Stimulated activated CD4-positive, alpha-beta T cell treated with anti-CD3 and anti-CD28 coated beads, TNF-alpha, amount 100 ng/mL, for 4 hours (primary cell): ENCODE data around the gene TMTC1.
"Not testable (repeated sequence)": the region's sequence is repeated elsewhere in the genome, so short reads cannot be mapped to it uniquely, and the experiment has no call there.

ENCODE experiments used
- DNase-seq, 3 experiments: peaks; one replicate each; pipeline ENCODE4 v3.0.0-alpha.2; 2020; ENCODE audit warnings: low read depth in 3 of 3

Gene TMTC1

DNA sequence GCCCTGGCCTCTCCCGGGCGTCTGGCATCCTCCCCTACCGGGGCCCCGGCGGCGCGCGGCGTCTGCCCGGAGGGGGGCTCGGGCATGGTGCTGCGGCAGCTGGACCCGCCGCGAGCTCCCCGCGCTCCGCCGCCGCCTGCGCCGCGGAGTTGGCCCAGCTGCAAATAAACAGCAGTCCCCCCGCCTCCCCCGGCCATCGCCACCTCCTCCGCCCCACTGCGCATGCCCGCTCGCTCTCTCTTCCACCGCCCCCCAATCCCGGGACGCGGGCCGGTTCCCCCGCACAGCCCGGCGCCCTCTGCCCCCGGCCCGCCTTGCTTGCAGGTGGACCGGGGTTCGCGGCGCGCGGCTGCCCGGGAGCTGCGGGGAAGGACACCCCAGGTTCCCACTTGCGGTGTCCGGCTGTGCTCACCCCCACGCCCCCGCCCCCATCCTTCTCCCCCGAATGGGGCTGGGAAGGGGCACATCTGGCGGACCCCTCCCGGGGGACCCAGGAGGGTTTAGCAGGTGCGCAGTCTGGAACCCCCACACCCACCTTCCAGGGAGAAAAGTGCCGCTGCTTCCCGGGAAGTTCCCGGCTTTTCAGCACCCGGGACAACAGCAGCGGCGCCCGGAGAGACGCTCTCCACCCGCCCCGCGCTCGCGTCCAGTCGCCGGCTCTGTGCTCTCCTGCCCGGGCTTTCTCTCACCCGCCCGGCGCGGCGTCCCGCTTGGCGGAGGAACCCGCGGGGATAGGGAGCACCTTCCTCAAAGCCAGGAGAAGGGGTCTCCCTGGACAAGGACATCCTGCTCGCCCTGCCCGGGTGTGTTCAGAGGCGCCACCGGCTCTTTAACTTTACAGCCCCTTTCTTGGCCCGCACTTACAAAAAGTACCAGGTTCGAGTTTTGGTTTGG is at the start of gene TMTC1:
Gene TMTC1 (minus strand): TSS at position 170 of the 894 bp plus-strand sequence. CDS start 191 bp downstream, outside the sequence.
- no peak for DNase-seq

DNA sequence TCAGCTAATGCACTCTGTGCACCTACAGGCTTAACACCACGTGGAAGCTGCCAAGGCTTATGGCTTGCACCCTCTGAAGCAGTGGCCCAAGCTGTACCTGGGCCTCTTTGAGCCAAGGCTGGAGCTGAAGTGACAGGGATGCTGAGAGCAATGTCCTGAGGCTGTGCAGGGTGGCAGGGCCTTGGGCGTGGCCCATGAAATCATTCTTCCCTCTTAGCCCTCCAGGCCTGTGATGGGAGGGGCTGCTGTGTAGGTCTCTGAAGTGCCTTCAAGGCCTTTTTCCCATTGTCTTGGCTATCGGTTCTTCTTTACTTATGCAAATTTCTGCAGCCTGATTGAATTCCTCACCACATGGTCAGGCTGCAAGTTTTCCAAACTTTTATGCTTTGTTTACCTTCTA is 47.4 kb upstream of the TMTC1 start:
- no peak for DNase-seq

DNA sequence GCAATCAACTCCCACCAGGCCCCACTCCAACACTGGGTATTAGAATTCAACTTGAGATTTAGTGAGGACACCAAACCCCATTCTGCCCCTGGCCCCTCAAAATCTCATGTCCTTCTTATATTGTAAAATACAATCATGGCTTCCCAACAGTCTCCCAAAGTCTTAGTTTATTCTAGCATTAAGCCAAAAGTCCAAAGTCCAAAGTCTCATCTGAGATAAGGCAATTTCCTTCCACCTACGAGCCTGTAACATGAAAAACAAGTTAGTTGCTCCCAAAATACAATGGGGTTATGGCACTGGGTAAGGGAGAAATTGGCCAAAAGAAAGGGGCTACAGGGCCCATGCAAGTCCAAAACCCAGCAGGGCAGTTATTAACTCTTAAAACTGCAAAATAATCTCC is 46.6 kb upstream of the TMTC1 start:
- no peak for DNase-seq

DNA sequence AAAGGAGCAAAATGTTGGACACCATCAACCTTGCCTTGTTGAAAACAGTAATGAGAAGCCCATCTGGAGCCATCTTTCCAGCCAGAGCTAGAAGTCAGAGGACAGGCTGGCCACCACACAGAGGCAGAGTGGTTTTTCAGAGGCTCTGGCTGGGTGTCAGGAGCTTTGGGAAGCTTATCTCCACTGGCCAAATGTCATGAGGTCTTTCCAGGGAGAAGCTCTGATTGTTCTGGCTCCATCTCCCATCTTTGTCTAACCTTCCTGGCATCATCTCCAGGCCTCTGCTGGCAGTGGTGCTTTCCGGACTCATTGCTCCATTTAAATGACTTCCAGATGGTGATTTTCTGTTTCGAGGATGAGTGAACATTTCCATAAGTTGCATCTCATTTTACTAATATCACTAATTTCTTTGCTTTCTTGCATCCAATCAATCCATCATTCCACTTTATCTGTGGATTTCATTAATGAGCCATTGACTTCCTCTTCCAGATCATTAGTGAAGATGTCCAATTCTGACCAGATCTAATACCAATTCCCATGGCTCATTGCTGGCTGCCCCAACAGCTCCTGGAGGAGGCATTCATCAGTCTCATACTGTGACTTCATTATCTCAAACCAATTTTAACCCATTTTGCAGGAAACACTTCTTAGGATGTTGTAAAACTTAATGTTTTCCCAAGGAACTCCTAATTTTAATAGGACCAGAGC is 35.3 kb upstream of the TMTC1 start:
- no peak for DNase-seq

GRCh38 chr12:29816874-29817725 is 33.4 kb upstream of the TMTC1 start:
- no peak for DNase-seq

GRCh38 chr12:29809616-29810361 is 26.0 kb upstream of the TMTC1 start:
- DNase-seq: not testable (repeated sequence)

- no peak for DNase-seq
Observed at GRCh38 chr12:29807129-29807528, 23.4 kb upstream of the TMTC1 start.

- no peak for DNase-seq
Observed at GRCh38 chr12:29804019-29804418, 20.3 kb upstream of the TMTC1 start.

GRCh38 chr12:29799591-29799990 is 15.8 kb upstream of the TMTC1 start:
- DNase-seq: no peak

GRCh38 chr12:29797565-29798355 is 14.0 kb upstream of the TMTC1 start:
- DNase-seq: no peak

DNA sequence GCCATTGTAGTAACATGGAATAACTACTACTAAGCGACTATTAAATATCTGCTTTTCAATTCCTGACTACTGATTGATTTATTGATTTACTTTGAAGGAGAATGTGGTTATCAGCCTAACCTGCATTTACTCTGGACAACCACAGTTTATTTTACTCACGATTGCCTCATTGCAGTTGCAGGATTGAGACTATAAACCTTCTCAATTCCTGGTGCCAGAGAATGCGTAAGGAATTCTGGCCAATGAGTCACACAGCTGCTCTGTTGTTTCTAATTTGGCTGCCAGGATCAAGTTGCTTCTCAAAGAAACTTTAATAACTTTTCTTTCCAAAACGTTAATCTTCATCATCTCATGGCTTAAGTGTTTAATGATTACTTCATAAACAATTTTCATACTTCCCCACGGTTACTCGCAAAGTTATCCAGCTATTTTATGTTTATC is 13.1 kb upstream of the TMTC1 start:
- DNase-seq: no peak

- no peak for DNase-seq
Observed at GRCh38 chr12:29795715-29796114, 12.0 kb upstream of the TMTC1 start.

GRCh38 chr12:29794862-29795261 is 11.1 kb upstream of the TMTC1 start:
- no peak for DNase-seq

GRCh38 chr12:29792853-29793252 is 9.1 kb upstream of the TMTC1 start:
- no peak for DNase-seq

- DNase-seq: no peak
Observed at GRCh38 chr12:29792132-29792531, 8.4 kb upstream of the TMTC1 start.

DNA sequence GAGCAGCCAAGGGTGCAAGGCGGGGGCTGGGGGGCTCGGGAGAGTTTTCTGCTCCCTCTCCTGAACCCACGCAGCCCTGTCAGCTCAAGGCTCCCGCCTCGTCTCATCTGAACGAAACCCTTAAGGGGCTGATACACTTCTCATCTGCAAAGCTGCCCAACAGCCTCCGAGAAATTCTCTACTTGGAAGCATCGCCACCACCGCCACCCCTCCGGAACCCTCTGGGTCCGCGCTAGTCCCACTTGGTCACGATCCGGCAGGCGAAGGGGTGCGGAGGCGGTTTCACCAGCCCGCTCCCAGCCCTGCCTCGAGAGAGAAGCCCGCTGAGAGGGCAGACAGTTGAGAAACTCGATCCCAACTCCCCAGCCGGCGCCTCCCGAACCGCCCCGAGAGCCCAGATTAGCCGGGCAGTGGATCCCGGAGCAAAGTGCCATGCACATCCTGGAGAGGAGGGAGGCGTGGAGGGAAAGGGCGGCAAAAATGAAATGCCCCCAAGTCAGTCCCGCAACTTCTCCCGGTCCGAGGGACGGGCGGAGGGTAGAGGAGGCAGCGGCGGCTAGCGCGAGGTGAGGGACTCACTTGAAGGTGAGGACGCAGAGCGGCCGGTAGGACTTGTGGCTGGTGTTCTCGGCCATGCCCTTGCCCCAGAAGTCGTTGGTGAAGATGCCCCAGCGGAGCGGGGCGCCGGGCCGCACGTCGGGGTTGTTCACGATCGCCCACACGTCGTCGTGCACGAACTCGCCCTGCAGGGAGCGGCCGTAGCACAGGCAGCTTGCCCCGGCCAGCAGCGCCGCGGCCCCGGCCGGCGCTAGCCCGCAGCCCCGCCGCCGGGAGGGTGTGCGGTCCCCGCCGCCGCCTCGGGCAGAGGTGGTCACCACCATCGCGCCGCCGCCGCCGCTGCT is 620 bp downstream of the TMTC1 start:
- DNase-seq: no peak

- no peak for DNase-seq
Observed at GRCh38 chr12:29782285-29782870, 1.4 kb downstream of the TMTC1 start.

DNA sequence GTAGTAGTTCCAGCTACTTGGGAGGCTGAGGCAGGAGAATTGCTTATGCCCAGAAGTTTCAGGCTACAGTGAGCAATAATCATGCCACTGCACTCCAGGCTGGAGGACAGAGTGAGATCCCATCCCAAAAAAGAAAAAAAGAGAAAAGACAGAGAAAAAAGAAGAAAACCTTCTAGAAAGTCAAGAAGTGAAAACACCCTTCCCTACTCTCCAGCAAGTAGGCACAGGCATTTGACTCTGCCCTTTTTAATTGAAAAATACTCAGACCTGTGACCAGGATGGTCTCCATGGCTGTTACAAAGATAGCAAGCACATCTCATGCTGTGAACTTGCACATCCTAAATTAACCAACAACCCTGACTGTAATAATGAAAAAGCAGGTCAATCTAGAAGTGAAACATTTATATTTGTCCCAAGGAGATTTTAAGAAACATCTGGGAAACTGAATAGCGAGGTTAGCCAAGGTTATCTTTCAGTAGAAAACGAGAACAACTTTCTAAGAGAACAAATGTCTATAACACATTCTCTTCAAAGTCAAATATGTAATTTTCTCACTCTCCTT is 2.0 kb downstream of the TMTC1 start:
- DNase-seq: no peak

GRCh38 chr12:29781188-29781587 is 2.6 kb downstream of the TMTC1 start:
- DNase-seq: no peak
